Breast epithelium (tissue), 3 donors: ENCODE measurements around the gene TFF2.

ENCODE experiments used
- POLR2A ChIP-seq: fragments of 450-650 bp; IDR thresholded peaks from one replicate; pipeline ENCODE4 v1.6.1; 2016; ENCODE audit warnings: antibody characterized with exemption, mild to moderate bottlenecking, moderate library complexity
- POLR2AphosphoS5 ChIP-seq, 3 donors: sonication (generic); formaldehyde crosslinking; IDR thresholded peaks; one replicate each; pipeline ENCODE4 v1.6.1; 2017; ENCODE audit warnings: antibody characterized with exemption in 3 of 3
- TF ChIP-seq, protein P1 (sequence below), 3 donors: fragments of 450-650 bp; IDR thresholded peaks; one replicate each; pipeline ENCODE4 v1.5.1; 2016 to 2017; ENCODE audit warnings: antibody characterized with exemption in 3 of 3, mild to moderate bottlenecking in 3 of 3, moderate library complexity in 3 of 3

DNA sequence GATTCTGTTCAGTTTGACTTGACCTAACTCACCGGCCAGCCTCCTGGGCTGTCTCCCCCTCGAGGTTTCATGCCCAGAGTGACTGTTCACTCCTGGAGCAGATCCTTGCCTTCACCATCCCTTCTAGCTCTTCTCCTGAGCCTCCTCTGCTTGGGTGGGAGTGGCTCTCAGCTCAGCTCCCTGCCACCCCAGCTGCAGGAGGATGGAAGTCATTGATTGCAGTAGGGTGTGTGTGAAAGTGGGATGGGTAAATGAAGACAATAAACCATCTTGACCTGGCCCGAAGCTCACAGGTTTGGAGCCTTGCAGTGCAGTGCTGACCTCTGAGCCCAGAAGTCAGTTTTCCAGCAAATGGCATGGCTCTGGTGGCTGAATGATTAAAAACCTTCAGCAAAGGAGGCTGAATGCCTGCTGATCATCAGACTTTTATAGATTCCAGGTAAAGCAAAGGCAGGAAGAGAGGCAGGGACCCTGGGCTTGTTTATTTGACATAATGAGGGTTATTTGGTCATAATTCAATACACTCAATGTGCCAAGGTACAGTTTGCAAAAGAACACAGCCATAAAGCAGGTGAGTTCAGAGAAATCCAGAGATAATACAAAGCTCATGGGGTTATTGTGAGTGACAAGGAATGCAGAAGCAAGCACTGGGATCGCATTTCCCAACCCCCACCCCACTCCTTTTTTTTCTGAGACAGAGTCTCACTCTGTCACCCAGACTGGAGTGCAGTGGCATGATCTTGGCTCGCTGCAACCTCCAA, 18.1 kb downstream of the TFF2 start:
- TF ChIP-seq, protein P1, sequence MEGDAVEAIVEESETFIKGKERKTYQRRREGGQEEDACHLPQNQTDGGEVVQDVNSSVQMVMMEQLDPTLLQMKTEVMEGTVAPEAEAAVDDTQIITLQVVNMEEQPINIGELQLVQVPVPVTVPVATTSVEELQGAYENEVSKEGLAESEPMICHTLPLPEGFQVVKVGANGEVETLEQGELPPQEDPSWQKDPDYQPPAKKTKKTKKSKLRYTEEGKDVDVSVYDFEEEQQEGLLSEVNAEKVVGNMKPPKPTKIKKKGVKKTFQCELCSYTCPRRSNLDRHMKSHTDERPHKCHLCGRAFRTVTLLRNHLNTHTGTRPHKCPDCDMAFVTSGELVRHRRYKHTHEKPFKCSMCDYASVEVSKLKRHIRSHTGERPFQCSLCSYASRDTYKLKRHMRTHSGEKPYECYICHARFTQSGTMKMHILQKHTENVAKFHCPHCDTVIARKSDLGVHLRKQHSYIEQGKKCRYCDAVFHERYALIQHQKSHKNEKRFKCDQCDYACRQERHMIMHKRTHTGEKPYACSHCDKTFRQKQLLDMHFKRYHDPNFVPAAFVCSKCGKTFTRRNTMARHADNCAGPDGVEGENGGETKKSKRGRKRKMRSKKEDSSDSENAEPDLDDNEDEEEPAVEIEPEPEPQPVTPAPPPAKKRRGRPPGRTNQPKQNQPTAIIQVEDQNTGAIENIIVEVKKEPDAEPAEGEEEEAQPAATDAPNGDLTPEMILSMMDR (IDR thresholded peaks at IDR 0.05), result no peak
- TF ChIP-seq POLR2A (no peak), POLR2AphosphoS5 (IDR thresholded peaks at IDR 0.05) (no peak)
